GM18858 (cell line): ENCODE measurements around the gene SYS1.

Experiments used
- ATAC-seq: cut with Tn5 transposase; IDR thresholded peaks from one replicate; pipeline ENCODE4 v1.9.1; 2021; ENCODE audit not compliant: unreplicated experiment

Gene SYS1

GRCh38 chr20:45412653-45413052 lies 49.7 kb downstream of the SYS1 start:
- ATAC-seq = no peak

GRCh38 chr20:45413479-45413878 lies 50.5 kb downstream of the SYS1 start:
- ATAC-seq = no peak

GRCh38 chr20:45415822-45416637 lies 53.1 kb downstream of the SYS1 start, which contains the start of gene PIGT:
TSS of gene PIGT (plus strand) at chr20:45416141. CDS start at chr20:45416157, 16 bp downstream.
- ATAC-seq = peak; percentile 48

GRCh38 chr20:45416917-45417316 lies 54.0 kb downstream of the SYS1 start:
- ATAC-seq = no peak
